Trophoblast cell (in vitro differentiated cells and primary cell): ENCODE data around the gene SUSD3.
"Not testable (repeated sequence)": the region's sequence is repeated elsewhere in the genome, so short reads cannot be mapped to it uniquely, and the experiment has no call there.

Experiments
- DNase-seq, 2 donors: peaks; one replicate each; pipeline ENCODE4 v3.0.0-alpha.2; 2016
- H2AFZ ChIP-seq: 2 replicates; pipeline ENCODE4 v1.6.1; 2013; ENCODE audit warnings: low read length, moderate library complexity, mild to moderate bottlenecking; ENCODE audit not compliant: insufficient read depth, poor library complexity
- H2AK5ac ChIP-seq: 2 replicates; pipeline ENCODE4 v1.6.1; 2013; ENCODE audit warnings: mild to moderate bottlenecking, low read length
- H2BK120ac ChIP-seq: 2 replicates; pipeline ENCODE4 v1.6.1; 2013; ENCODE audit warnings: low read length, mild to moderate bottlenecking, moderate library complexity; ENCODE audit not compliant: insufficient read depth, poor library complexity
- H2BK12ac ChIP-seq: 2 replicates; pipeline ENCODE4 v1.6.1; 2013; ENCODE audit warnings: mild to moderate bottlenecking, low read length, moderate library complexity
- H2BK5ac ChIP-seq: 2 replicates; pipeline ENCODE4 v1.6.1; 2013; ENCODE audit warnings: low read length, low read depth, moderate library complexity, mild to moderate bottlenecking; ENCODE audit not compliant: poor library complexity
- H3K14ac ChIP-seq: 2 replicates; pipeline ENCODE4 v1.6.1; 2013; ENCODE audit warnings: mild to moderate bottlenecking, low read length
- H3K18ac ChIP-seq: 2 replicates; pipeline ENCODE4 v1.6.1; 2013; ENCODE audit warnings: mild to moderate bottlenecking, low read length
- H3K23ac ChIP-seq: 2 replicates; pipeline ENCODE4 v1.6.1; 2013; ENCODE audit warnings: low read length
- H3K27ac ChIP-seq: 2 replicates; pipeline ENCODE4 v1.5.1; 2013; ENCODE audit warnings: low read depth, mild to moderate bottlenecking, inconsistent platforms, low read length, moderate library complexity
- H3K27me3 ChIP-seq: 2 replicates; pipeline ENCODE4 v1.6.1; 2013; ENCODE audit warnings: inconsistent platforms, mild to moderate bottlenecking, low read length, moderate library complexity; ENCODE audit not compliant: insufficient read depth
- H3K36me3 ChIP-seq, 2 experiments: 1 replicate in 1 of 2; 2 replicates in 1 of 2; pipeline ENCODE4 v1.6.1; 2013; ENCODE audit warnings: low read length in 2 of 2, mild to moderate bottlenecking in 2 of 2, moderate library complexity in 1 of 2; ENCODE audit not compliant: insufficient read depth in 2 of 2, control insufficient read depth in 1 of 2
- H3K4ac ChIP-seq: 2 replicates; pipeline ENCODE4 v1.6.1; 2013; ENCODE audit warnings: low read depth, mild to moderate bottlenecking, low read length, moderate library complexity
- H3K4me1 ChIP-seq, 2 experiments: 1 replicate in 1 of 2; 2 replicates in 1 of 2; pipeline ENCODE4 v1.6.1; 2013; ENCODE audit warnings: low read length in 2 of 2, mild to moderate bottlenecking in 2 of 2, moderate library complexity in 1 of 2; ENCODE audit not compliant: insufficient read depth in 2 of 2, control insufficient read depth in 1 of 2
- H3K4me2 ChIP-seq: 2 replicates; pipeline ENCODE4 v1.6.1; 2013; ENCODE audit warnings: inconsistent platforms, mild to moderate bottlenecking, low read length, moderate library complexity
- H3K4me3 ChIP-seq: 2 replicates; pipeline ENCODE4 v1.5.1; 2013; ENCODE audit warnings: mild to moderate bottlenecking, low read depth, low read length, inconsistent platforms
- H3K79me1 ChIP-seq: one replicate; pipeline ENCODE4 v1.6.1; 2013; ENCODE audit warnings: low read length
- H3K79me2 ChIP-seq: 2 replicates; pipeline ENCODE4 v1.6.1; 2013; ENCODE audit warnings: low read length, mild to moderate bottlenecking; ENCODE audit not compliant: control insufficient read depth, insufficient read depth, poor library complexity
- H3K9ac ChIP-seq: 2 replicates; pipeline ENCODE4 v1.6.1; 2013; ENCODE audit warnings: mild to moderate bottlenecking, low read length
- H3K9me3 ChIP-seq: 2 replicates; pipeline ENCODE4 v1.6.1; 2013; ENCODE audit warnings: low read depth, mild to moderate bottlenecking, control low read depth, inconsistent platforms, low read length; ENCODE audit not compliant: insufficient read depth
- H4K12ac ChIP-seq: 2 replicates; pipeline ENCODE4 v1.6.1; 2013; ENCODE audit warnings: low read depth, mild to moderate bottlenecking, low read length, moderate library complexity
- H4K8ac ChIP-seq: 2 replicates; pipeline ENCODE4 v1.6.1; 2013; ENCODE audit warnings: low read depth, mild to moderate bottlenecking, low read length, moderate library complexity
- H4K91ac ChIP-seq: one replicate; pipeline ENCODE4 v1.6.1; 2013; ENCODE audit warnings: low read depth, mild to moderate bottlenecking, low read length, moderate library complexity
- WGBS: extraction: QIAGEN DNeasy Blood & Tissue Kit; methylation state at CpG from one replicate; pipeline ENCODE4 v1.1.7; 2013; ENCODE audit warnings: missing lambda C conversion rate; ENCODE audit not compliant: insufficient read length, insufficient coverage; ENCODE audit errors: extremely low coverage; 5-methylcytosine and 5-hydroxymethylcytosine counted together

Gene SUSD3

GRCh38 chr9:93011114-93011513 is 47.4 kb upstream of the SUSD3 start:
- H3K4me2 ChIP-seq, result no peak overlapping the region
- H2BK120ac ChIP-seq, result no peak overlapping the region
- no peaks in the 10 kb centered on the region for H3K79me1 ChIP-seq
- H3K4ac ChIP-seq, result no peak overlapping the region
- no peak overlapping the region for H3K18ac ChIP-seq
- H3K4me3 ChIP-seq, result no peak overlapping the region
- H3K9ac ChIP-seq, result no peak overlapping the region
- no peak overlapping the region for H2AK5ac ChIP-seq
- H2AFZ ChIP-seq, result no peak overlapping the region
- WGBS, result no CpG with 5 or more reads among the region's 8 CpGs
- H2BK12ac ChIP-seq, result no peak overlapping the region
- peaks cover 2% of the 10 kb centered on the region for H3K9me3 ChIP-seq
- no peak overlapping the region for H4K8ac ChIP-seq
- H3K36me3 ChIP-seq, result no peaks in the 10 kb centered on the region
- H2BK5ac ChIP-seq, result no peak overlapping the region
- H3K4me1 ChIP-seq, result no peaks in the 10 kb centered on the region
- no peak overlapping the region for H3K14ac ChIP-seq
- H4K12ac ChIP-seq, result no peak overlapping the region
- no peak for DNase-seq
- H3K27ac ChIP-seq, result no peak overlapping the region
- no peaks in the 10 kb centered on the region for H3K79me2 ChIP-seq
- no peak overlapping the region for H4K91ac ChIP-seq
- no peaks in the 10 kb centered on the region for H3K27me3 ChIP-seq
- no peak overlapping the region for H3K23ac ChIP-seq

DNA sequence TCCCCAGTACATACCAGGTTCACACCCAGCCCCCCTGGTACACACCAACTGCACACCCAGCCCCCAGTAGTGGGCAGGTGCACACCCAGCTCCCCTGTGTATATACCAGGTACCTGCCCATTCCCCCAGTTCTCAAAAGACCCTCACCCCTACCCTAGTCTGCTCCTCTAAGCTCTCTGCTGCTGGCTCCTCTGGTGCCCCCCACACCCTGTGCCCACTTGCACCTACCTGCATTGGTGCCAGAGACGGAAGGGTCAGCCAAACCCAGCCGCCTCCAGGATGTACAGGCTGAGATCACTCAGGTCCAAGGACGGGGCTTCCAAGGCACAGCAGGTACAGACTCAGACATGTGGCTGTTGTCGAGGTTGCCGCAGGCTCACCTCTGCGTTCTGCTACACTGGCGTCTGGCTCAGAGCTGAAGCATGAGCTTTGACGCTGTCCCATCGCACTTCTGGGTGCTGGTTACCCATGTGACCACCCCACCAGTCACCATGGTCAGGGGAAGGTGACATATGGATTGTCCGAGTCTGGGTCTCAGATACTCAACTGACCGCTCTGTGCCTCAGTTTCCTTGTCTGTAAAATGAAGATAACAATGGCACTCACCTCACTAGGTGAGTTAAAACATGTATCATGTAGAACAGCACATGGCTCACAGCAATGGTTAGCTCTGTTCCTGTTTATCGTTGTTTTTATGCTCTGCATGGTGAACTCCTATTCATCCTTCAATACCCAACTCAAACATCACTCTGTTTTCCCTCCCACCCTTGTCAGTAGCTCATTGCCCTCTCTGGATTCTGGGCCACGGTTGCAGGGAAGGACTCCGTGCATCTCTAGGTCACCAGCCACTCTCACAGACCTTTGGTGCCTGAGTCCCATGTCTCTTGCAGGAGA is 45.3 kb upstream of the SUSD3 start:
- Histone ChIP-seq H2AFZ (no peak overlapping the region), H3K79me2 (no peaks in the 10 kb centered on the region), H2BK5ac (no peak overlapping the region), H2BK120ac (no peak overlapping the region), H2AK5ac (no peak overlapping the region), H3K4me3 (no peak overlapping the region), H4K12ac (no peak overlapping the region), H3K4ac (no peak overlapping the region), H3K4me2 (no peak overlapping the region), H3K18ac (no peak overlapping the region), H3K79me1 (no peaks in the 10 kb centered on the region), H3K4me1 (no peaks in the 10 kb centered on the region), H3K27ac (no peak overlapping the region), H2BK12ac (no peak overlapping the region), H3K23ac (no peak overlapping the region), H3K14ac (no peak overlapping the region), H3K27me3 (no peaks in the 10 kb centered on the region), H3K36me3 (no peaks in the 10 kb centered on the region), H3K9ac (no peak overlapping the region), H4K91ac (no peak overlapping the region), H3K9me3 (no peaks in the 10 kb centered on the region), H4K8ac (no peak overlapping the region)
- WGBS, result no CpG with 5 or more reads among the region's 14 CpGs
- DNase-seq, result no peak

- Histone ChIP-seq H3K4ac (no peak overlapping the region), H3K9me3 (no peaks in the 10 kb centered on the region), H3K14ac (no peak overlapping the region), H2AK5ac (no peak overlapping the region), H4K12ac (no peak overlapping the region), H3K36me3 (no peaks in the 10 kb centered on the region), H4K8ac (no peak overlapping the region), H3K4me1 (no peaks in the 10 kb centered on the region), H3K79me2 (no peaks in the 10 kb centered on the region), H3K4me3 (no peak overlapping the region), H3K79me1 (no peaks in the 10 kb centered on the region), H2BK12ac (no peak overlapping the region), H3K23ac (no peak overlapping the region), H3K9ac (no peak overlapping the region), H3K18ac (no peak overlapping the region), H3K27ac (no peak overlapping the region), H4K91ac (no peak overlapping the region), H2BK120ac (no peak overlapping the region), H3K4me2 (no peak overlapping the region), H2BK5ac (no peak overlapping the region), H2AFZ (no peak overlapping the region), H3K27me3 (no peaks in the 10 kb centered on the region)
- no CpG with 5 or more reads among the region's 13 CpGs for WGBS
- no peak for DNase-seq
Observed at GRCh38 chr9:93013856-93014582, 44.5 kb upstream of the SUSD3 start.

- not testable (repeated sequence) for H2BK5ac ChIP-seq, H3K4me3 ChIP-seq, H2BK120ac ChIP-seq, H3K14ac ChIP-seq, H4K12ac ChIP-seq, DNase-seq, H3K27ac ChIP-seq, H4K8ac ChIP-seq, H3K27me3 ChIP-seq, H2BK12ac ChIP-seq, H3K23ac ChIP-seq, H2AK5ac ChIP-seq, H3K79me2 ChIP-seq, H3K18ac ChIP-seq, H2AFZ ChIP-seq, H3K4ac ChIP-seq, H3K4me2 ChIP-seq, H3K9me3 ChIP-seq, H4K91ac ChIP-seq, H3K9ac ChIP-seq, H3K36me3 ChIP-seq, H3K4me1 ChIP-seq, H3K79me1 ChIP-seq
- no CpG with 5 or more reads among the region's 10 CpGs for WGBS
Observed at GRCh38 chr9:93015190-93015589, 43.3 kb upstream of the SUSD3 start.
